ENCODE results near the gene TTLL5. TPM values are rescaled to one million over a fixed set of nuclear protein-coding genes. Genes with fewer than 3 reads are reported as not detected.

TTLL5 gene
- polyA plus RNA-seq, 4 donors, result 26.7 to 36.1 (median 35.2) TPM

DNA sequence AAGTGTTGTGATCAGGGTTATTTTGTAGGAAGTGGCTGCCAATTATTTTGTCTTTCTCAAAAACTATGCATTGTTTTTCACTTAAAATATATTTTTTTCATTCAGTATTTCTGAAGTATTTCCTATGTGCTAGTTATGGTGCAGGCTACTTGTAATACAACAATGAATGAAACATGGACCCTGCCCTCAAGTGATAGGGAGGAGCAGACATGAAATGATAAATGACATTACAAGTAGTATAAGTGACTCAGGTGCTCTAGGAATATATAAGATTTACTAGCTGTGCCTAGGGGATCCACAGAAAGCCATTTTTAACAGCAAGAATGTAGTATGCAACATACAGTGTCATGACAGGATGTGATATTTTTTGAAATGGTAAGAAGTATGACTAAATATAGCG is 65.3 kb downstream of the TTLL5 start:
- no peak for DNase-seq (ENCODE audit: low read depth in 4 of 4, low spot score in 2 of 4)

DNA sequence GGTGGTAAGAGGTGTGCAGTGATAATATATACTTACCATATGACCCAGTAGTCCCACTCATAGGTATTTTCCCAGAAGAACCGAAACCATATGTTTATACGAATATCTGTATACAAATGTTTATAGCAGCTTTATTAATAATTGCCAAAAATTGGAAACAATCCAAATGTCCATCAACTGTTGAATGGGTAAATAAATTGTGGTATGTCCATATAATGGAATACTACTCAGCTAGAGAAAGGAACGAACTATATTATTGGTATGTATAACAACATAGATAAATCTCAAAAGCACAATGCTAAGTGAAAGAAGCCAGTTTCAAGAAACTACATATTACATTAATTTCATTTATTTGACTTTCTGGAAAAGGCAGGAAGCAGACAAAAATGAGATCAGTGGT is 66.1 kb downstream of the TTLL5 start:
- DNase-seq (ENCODE audit: low read depth in 4 of 4, low spot score in 2 of 4), result no peak

DNA sequence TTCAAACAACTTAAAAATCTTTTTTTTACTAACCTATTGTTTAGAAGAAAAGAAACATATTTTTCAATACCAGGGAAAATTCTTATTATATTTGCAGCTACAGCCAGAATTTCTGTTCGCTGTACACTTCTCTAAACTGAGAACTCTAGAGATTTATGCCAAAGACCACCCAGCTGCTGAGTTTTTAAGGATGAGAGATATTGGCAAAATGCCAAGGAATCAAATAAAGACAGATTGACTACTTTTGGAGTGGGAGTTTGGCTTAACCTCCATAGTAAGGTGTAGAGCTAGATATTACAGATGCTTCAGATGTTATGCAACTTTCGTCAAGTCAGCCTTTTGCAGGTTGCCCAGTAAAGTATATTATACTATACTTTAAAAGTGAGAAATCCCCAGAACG is 71.8 kb downstream of the TTLL5 start:
- no peak for DNase-seq (ENCODE audit: low read depth in 4 of 4, low spot score in 2 of 4)

DNA sequence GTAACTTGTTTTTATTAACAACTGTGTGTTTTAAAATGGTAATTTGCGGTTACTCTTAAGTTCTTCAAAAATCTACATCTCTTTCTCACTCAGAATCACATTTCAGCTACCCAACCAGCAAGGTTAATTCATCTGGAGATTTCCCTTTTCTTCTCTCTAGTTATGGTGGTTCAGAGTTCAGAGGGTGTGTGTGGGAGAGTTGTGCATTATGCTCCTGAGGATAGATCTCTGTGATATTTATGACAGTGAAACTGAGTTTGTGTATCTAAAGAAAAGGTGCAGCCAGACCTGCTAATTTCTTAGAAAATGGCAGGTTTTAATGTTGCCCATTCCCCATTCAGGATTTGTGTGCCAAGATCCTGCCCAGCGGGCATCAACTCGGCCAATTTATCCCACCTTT is 73.8 kb downstream of the TTLL5 start:
- no peak for DNase-seq (ENCODE audit: low read depth in 4 of 4, low spot score in 2 of 4)

DNA sequence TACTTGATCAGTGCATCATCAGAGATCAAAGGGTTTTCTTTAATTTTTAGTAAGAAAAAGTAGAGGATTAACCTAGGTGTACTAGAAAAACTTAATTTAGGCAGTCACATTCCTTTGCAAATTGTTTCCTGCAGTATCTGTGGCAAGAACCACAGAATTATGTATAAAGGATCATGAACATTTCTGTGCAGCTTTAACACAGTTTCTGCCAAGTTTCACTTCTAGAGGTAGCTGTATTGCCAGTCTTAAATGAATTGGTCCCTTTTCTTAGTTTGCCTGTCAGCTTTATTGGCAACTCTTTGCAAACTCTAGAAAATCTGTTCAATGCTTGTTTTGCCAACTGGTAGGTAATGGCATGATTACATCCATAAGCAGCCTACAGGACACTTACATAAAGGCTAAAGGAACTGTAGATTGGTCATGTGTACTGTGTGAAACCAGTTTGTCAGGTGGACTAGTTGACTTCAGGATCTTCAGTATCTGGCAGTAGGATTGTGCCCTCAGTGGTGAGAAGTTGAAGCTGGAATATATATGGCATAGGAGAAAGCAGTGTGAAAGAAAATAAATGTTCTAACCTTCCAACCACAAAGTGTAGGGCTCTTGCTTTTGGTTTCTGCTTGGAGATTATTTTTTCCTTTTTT is 75.9 kb downstream of the TTLL5 start:
- DNase-seq (ENCODE audit: low read depth in 4 of 4, low spot score in 2 of 4), result no peak

DNA sequence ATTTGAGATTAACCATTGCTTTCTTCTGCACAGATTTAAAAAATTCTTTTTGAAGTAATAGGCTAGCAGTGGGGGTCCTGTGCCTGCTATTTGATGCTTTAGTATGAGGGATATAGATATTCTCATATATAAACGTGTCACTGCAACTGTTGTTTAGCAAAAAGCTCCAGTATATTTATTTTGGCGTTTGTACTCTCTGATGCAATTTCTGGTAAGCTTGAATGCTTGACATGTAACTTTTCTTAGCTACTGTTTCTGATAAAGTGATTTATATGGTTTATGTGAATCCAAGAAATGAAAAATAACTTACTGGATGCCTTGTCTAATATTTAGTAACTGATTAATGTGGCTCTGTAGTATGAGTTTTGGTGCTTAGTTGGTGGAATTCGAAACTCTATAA is 77.1 kb downstream of the TTLL5 start:
- DNase-seq (ENCODE audit: low read depth in 4 of 4, low spot score in 2 of 4), result no peak

DNA sequence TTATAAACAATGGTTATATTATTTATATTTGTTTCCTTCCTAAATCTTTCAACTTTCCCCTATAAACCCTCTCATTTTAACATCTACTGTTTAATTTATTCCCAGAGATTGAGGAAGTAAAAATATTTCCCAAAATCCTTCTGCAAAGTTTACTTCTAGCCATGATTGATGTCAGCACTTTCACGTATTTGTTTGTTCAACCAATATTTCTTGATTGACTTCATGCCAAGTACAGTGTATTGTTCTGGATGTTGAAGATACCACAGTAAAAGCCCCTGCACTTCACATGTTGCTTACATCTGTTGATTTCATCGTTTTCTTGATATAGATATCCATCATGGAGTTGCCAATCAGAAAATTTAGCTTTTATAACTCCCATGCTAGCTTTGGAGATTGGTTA is 81.8 kb downstream of the TTLL5 start:
- no peak for DNase-seq (ENCODE audit: low read depth in 4 of 4, low spot score in 2 of 4)

DNA sequence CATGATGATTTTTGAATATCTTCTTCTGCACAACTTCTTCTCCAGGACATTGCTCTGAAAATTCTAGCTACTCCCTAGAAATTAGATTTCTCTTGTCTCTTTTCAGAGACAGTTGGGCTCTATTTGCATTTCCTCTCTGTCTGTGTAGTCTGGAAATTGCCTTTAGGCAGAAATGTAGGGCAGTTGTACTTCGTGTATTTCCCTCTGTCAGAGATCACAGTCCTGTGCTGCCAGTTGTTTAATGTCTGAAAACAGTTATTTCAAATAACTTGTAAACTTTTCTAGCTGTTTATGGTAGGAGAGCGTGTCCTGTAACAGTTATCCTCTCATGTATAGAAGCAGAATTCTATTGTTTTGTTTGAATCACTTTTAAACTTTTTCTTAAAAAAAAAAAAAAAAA is 86.9 kb downstream of the TTLL5 start:
- DNase-seq (ENCODE audit: low read depth in 4 of 4, low spot score in 2 of 4), result no peak

DNA sequence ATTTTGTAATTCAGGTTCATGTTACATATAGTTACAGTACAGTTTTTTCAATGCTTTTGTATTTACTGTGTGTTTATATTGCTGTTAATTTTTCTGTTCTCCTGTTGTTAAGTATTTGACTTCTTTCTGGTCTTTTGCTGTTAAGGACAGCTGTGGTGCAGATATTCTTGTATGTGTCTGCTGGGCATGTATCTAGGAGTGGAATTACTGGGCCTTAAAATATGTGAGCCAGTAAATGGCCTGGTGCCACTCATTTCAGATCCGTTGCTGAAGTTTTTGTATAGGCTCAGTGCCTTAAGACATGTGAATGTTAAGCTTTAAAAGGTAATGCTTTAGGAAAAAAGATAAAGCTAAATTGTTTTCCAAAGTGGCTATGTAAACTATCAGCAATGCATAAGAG is 87.3 kb downstream of the TTLL5 start:
- no peak for DNase-seq (ENCODE audit: low read depth in 4 of 4, low spot score in 2 of 4)

DNA sequence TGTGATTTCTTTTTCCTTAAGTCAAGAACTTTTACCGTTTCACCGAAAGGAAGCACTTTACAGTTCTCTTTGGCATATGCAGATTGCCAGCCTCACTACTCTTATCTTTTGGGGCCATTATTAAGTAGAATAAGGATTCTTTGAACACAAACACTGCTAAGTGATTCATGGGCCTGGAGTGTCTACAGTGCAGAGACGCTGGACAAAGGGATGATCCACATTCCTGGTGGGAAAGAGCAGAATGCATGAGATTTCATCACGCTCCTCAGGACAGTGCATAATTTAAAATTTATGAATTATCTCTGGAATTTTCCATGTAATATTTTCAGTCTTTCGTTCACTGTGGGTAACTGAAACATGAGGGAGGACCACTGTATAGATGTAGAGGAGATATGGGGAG is 90.2 kb downstream of the TTLL5 start:
- no peak for DNase-seq (ENCODE audit: low read depth in 4 of 4, low spot score in 2 of 4)

DNA sequence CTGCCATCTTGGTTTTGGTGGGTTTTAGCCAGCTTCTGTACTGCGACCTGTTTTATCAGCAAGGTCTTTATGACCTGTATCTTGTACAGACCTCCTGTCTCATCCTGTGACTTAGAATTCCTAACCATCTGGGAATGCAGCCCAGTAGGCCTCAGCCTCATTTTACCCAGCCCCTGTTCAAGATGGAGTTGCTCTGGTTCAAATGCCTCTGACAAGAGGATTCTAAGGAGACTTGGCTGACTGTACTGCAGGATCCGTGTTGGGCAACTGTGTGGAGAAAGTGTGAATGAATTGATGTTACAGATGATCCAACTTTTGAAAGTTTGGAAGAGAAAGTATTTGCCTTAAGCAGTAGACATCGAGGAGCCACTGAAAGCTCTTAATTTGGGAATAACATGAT is 91.0 kb downstream of the TTLL5 start:
- no peak for DNase-seq (ENCODE audit: low read depth in 4 of 4, low spot score in 2 of 4)

DNA sequence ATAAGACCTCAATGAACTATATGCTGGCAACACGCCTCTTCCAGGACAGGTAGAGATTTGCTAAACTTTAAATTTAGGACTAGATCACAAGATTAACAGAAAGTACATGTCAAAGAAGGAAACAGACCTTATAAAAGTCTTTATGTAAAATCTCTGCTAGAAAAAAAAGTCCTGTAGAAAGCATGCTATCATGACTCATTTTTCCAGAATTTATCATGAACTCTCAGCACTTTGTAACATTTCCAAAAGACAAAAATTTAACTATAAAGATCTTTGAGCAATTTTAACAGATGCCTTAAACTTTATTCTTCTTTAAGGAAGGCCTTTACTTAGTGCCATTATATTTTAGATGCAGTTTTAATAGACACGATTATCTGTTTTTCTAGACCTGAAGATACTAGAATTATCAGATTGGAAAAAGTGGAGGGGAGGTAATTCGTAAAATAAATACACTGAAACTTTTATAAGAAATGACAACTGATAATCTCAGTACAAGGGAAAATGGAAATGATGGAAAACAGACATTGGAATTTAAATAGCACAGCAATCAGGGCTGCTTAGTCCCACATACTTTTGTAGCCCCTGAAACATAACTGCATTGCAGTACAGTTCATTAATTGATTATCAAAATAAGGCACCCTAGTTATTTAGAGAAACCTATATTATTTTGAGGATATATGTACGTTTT is 92.0 kb downstream of the TTLL5 start:
- no peak for DNase-seq (ENCODE audit: low read depth in 4 of 4, low spot score in 2 of 4)

DNA sequence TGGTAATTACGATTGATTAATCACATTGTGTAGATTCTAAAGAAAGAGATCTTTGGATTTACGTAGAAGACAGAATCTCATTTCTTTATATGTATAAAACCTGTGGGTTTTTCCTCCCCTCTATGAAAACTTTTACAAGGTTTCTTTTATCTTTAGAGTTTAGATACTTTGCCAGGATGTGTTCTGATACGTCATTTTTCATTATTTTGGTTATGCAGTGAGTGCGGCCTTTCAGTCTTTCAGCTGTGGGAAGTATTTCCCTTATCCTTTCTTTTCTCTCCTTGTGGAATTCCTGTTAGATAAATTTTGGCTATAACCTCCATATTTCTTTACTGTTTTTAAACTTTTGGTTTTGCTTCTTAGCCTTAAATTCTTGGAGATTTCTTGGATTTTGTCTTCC is 92.7 kb downstream of the TTLL5 start:
- no peak for DNase-seq (ENCODE audit: low read depth in 4 of 4, low spot score in 2 of 4)

DNA sequence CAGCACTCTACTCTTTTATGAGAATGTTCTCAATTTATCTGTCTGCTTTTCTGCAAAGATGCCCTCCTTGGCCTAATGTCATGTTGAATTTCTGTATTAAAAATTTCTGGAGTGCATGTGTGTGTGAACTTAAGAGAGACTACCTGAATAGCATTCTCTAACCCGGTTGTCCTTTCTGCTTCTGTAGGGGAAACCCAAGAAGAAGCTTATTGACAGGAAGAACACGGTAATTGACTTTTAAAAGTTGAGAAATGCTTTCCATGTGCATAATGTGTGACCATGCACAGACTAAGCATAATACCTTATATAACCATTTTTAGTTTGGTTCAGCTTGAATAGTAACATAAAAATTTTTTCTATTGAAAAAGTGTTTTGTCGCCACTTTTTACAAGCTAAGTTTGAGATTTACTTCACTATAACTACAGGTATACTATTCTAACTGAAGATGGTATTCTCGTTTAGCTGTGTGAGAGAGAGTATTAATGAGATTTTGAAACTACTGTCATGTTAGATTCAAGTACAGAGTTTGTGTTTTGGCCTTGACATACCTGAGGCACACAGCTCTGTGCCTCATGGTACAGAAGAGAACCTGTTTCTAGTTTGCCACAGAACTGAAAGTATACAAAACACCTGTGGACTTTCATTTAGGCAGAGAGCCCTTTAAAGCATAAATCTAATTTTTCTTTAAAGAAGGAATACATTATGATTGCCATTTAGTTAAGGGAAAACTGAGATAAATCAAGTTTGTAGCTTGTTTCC is 96.8 kb downstream of the TTLL5 start:
- no peak for DNase-seq (ENCODE audit: low read depth in 4 of 4, low spot score in 2 of 4)

DNA sequence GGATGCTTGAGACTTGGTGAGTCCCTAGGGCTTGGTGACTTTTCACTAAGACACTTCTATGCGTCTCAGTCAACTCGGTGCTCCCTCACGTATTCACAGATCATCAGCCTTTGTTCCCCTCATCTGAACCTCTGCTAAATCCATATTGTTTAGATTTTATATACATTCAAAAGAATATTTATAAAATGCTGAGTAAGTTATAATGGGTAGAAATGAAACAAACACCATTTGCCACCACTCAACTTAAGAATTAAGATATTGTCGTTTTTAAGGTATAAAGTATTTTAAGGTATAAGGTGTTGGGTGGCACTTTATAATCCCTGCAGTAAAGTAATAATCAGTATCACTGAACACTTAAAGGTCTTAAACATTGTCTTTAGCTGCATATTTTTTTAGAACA is 103.0 kb downstream of the TTLL5 start:
- no peak for DNase-seq (ENCODE audit: low read depth in 4 of 4, low spot score in 2 of 4)

DNA sequence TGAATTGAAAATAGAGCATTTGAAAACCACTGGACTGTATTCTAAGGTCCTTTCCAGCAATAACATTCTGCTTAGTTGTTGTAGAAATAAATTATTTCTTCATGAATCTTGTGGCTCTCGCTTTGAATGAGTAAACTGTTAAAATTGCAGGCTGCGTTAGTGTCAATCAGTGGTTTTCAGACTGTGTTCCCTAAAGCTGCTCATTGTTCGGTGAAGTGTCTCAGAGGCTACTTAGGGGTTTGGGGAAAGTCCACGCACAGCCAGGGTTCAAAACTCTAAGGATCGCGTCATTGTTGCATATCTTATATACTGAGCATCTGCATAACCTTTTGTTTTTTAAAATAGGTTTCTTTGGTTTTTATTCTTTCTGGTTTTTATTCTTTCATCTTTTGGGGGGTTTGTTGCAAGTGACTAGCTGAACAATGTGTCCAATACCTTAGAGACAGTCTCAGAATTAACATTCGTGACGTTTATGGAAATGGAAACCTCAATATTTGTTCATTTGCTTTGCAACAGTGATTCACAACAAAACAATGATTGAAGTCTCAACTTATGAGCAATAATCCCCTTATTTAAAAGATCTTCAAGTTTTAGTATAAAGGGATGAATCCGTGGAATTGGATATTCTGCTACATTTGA is 108.1 kb downstream of the TTLL5 start:
- no peak for DNase-seq (ENCODE audit: low read depth in 4 of 4, low spot score in 2 of 4)

DNA sequence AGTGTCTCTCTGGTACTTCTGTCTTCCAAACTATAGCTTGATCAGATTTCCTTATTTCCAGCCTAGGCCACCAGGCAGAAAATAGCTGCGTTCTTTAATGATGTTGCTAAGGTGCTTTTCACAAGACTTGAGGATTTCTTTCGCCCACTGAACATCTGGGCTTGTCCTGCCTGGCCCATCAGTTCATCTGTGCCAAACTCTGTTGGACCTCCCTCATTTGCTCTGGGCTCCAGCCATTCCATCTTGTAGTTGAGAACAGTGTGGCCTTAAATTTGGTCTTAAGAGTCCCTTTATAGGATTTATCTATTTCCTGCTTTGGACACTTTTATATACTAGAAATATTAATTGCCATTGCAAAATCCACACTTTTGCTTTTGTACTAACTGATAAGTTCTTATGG is 109.6 kb downstream of the TTLL5 start:
- DNase-seq (ENCODE audit: low read depth in 4 of 4, low spot score in 2 of 4), result no peak

DNA sequence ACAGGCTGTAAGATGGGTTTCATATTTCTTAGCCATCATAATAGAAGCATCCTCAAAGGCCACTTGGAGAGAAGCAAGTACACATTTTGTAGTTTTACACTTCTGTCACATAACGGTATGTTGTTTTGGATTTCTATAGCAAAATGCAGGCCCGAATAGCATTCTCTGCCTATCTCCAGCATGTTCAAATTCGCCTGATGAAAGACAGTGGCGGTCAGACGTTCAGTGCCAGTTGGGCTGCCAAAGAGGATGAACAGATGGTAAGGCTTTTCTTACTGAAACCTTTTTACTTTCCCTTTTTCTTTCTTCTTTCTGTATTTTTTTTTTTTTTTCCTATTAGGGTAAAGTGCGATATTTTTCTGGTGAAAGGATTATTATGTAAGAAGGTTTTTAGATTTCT is 110.5 kb downstream of the TTLL5 start:
- DNase-seq (ENCODE audit: low read depth in 4 of 4, low spot score in 2 of 4), result no peak

DNA sequence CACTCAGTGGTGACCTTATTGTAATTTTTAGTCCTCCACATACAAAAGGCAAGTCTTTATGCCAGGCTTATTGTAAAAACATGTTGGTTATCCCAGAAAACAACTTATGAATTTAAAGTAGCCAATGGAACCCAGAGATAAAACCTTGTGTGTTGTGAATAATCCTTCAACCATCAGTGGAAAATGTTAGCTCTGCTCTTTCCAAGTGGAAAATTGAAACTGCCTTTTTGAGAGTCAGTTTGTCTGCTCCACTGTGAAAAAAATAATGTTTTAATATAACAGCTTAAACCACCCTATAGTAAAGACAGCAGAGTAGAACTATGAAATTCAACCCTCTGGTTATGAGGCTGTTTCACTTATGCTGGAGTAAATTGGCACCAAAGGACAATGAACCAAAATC is 112.0 kb downstream of the TTLL5 start:
- DNase-seq (ENCODE audit: low read depth in 4 of 4, low spot score in 2 of 4), result no peak

DNA sequence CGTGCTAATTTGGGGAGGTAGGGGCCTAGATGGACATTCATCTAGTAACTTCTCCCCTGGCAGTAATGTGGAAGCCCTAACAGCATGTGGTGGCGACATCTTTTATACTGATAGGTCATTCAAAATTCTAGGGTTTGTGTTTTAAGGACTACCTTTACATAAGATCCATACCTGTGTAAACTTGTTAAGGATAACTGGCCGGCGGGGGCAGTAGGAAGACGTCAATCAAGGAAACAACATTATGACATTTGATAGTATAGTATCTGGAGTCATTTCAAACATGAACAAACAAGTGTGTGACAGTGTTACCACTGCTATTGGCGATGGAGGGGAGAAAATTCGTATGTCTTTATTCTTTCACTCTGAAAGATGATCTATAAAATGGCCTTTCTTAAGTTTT is 120.0 kb downstream of the TTLL5 start:
- no peak for DNase-seq (ENCODE audit: low read depth in 4 of 4, low spot score in 2 of 4)

DNA sequence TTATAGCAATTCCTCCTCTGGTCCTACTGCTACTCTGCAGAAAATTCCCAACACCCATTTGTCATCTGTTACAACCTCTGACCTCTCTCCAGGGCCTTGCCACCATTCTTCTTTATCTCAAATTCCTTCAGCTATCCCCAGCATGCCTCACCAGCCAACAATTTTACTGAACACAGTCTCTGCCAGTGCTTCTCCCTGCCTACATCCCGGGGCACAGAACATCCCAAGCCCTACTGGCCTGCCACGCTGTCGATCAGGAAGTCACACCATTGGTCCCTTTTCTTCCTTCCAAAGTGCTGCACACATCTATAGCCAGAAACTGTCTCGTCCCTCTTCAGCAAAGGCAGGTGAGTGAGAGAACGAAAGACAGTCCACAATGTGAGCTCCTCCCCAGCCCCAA is 122.1 kb downstream of the TTLL5 start:
- DNase-seq (ENCODE audit: low read depth in 4 of 4, low spot score in 2 of 4), result no peak

Measured in left renal cortex interstitium (tissue), 4 donors.